ENCODE data around the gene TMIGD3.

DNA sequence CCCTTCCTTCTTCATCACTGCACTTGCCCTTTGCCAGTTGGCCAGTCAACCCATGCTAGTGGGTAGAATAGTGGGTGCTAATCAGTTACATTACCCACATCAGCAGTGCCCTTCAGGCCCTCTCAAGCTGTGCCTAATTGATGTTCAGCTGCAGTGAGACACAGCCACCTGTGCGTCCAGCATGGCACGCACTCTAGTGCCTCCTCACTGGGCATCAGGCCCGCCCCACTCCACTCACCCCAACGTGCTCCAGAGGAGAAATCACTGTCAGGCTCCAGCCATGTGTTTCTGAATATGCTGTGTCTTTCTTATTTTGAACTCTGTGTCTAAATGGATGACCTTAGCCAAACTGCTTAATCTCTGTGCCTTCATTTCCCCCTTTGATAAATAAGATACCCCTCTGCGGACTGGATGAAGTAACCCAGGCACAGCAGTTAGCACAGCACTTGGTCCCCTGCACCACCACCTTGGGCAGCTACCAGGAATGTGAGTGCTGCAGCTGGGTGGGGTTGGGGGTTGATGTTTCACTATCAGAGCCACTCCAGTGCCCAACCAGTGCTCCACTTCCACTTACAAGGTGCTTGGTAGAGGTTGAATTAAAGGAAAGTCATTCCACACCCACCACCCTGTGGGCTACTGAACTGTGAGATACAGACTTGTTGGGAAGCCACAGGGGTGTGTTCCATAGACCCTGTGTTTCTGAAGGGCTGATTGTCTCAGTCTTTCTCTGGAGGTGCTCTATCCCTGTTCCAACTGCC lies 8.9 kb upstream of the TMIGD3 start:
- TF ChIP-seq POLR2A (IDR thresholded peaks at IDR 0.05) (no peak), CTCF (IDR thresholded peaks at IDR 0.05) (no peak)

All from prostate gland (tissue), 2 donors.